Measurements from ENCODE around the gene LCLAT1.

Gene LCLAT1

GRCh38 chr2:30655211-30655610 lies 208.2 kb downstream of the LCLAT1 start:
- Histone ChIP-seq H3K27ac (ENCODE audit: low read depth in 2 of 2, low read length in 2 of 2) (no peak overlapping the region), H3K9me3 (ENCODE audit: control insufficient read depth in 2 of 2, low read length in 2 of 2) (no peaks in the 10 kb centered on the region), H3K36me3 (ENCODE audit: control insufficient read depth in 2 of 2, insufficient read depth in 2 of 2, low read length in 2 of 2) (no peaks in the 10 kb centered on the region), H3K4me1 (ENCODE audit: control insufficient read depth in 2 of 2, insufficient read depth in 2 of 2, low read length in 2 of 2) (no peaks in the 10 kb centered on the region), H3K27me3 (ENCODE audit: control insufficient read depth in 2 of 2, insufficient read depth in 2 of 2, low read length in 2 of 2) (no peaks in the 10 kb centered on the region), H3K9ac (ENCODE audit: low read depth in 1 of 2, low read length in 2 of 2) (no peak overlapping the region), H3K4me3 (ENCODE audit: low read length in 2 of 2) (no peak overlapping the region)

- H3K36me3 ChIP-seq (ENCODE audit: control insufficient read depth in 2 of 2, insufficient read depth in 2 of 2, low read length in 2 of 2) = no peaks in the 10 kb centered on the region
- H3K27me3 ChIP-seq (ENCODE audit: control insufficient read depth in 2 of 2, insufficient read depth in 2 of 2, low read length in 2 of 2) = no peaks in the 10 kb centered on the region
- no peak overlapping the region for H3K9ac ChIP-seq (ENCODE audit: low read depth in 1 of 2, low read length in 2 of 2)
- no peaks in the 10 kb centered on the region for H3K4me1 ChIP-seq (ENCODE audit: control insufficient read depth in 2 of 2, insufficient read depth in 2 of 2, low read length in 2 of 2)
- no peak overlapping the region for H3K27ac ChIP-seq (ENCODE audit: low read depth in 2 of 2, low read length in 2 of 2)
- H3K9me3 ChIP-seq (ENCODE audit: control insufficient read depth in 2 of 2, low read length in 2 of 2) = no peaks in the 10 kb centered on the region
- no peak overlapping the region for H3K4me3 ChIP-seq (ENCODE audit: low read length in 2 of 2)
Measured at GRCh38 chr2:30655660-30656059, 208.6 kb downstream of the LCLAT1 start.

GRCh38 chr2:30656079-30656478 lies 209.0 kb downstream of the LCLAT1 start:
- H3K27ac ChIP-seq (ENCODE audit: low read depth in 2 of 2, low read length in 2 of 2) = no peak overlapping the region
- no peaks in the 10 kb centered on the region for H3K36me3 ChIP-seq (ENCODE audit: control insufficient read depth in 2 of 2, insufficient read depth in 2 of 2, low read length in 2 of 2)
- H3K9ac ChIP-seq (ENCODE audit: low read depth in 1 of 2, low read length in 2 of 2) = no peak overlapping the region
- H3K9me3 ChIP-seq (ENCODE audit: control insufficient read depth in 2 of 2, low read length in 2 of 2) = no peaks in the 10 kb centered on the region
- H3K4me1 ChIP-seq (ENCODE audit: control insufficient read depth in 2 of 2, insufficient read depth in 2 of 2, low read length in 2 of 2) = no peaks in the 10 kb centered on the region
- no peak overlapping the region for H3K4me3 ChIP-seq (ENCODE audit: low read length in 2 of 2)
- no peaks in the 10 kb centered on the region for H3K27me3 ChIP-seq (ENCODE audit: control insufficient read depth in 2 of 2, insufficient read depth in 2 of 2, low read length in 2 of 2)

- Histone ChIP-seq H3K36me3 (ENCODE audit: control insufficient read depth in 2 of 2, insufficient read depth in 2 of 2, low read length in 2 of 2) (no peaks in the 10 kb centered on the region), H3K9me3 (ENCODE audit: control insufficient read depth in 2 of 2, low read length in 2 of 2) (no peaks in the 10 kb centered on the region), H3K9ac (ENCODE audit: low read depth in 1 of 2, low read length in 2 of 2) (no peak overlapping the region), H3K27me3 (ENCODE audit: control insufficient read depth in 2 of 2, insufficient read depth in 2 of 2, low read length in 2 of 2) (no peaks in the 10 kb centered on the region), H3K4me1 (ENCODE audit: control insufficient read depth in 2 of 2, insufficient read depth in 2 of 2, low read length in 2 of 2) (peaks cover 0 to 6% of the 10 kb centered on the region in 2 donors), H3K4me3 (ENCODE audit: low read length in 2 of 2) (no peak overlapping the region), H3K27ac (ENCODE audit: low read depth in 2 of 2, low read length in 2 of 2) (no peak overlapping the region)
Measured at GRCh38 chr2:30661173-30662107, 214.4 kb downstream of the LCLAT1 start.

- H3K4me3 ChIP-seq (ENCODE audit: low read length in 2 of 2) = no peak overlapping the region
- H3K27ac ChIP-seq (ENCODE audit: low read depth in 2 of 2, low read length in 2 of 2) = no peak overlapping the region
- H3K27me3 ChIP-seq (ENCODE audit: control insufficient read depth in 2 of 2, insufficient read depth in 2 of 2, low read length in 2 of 2) = no peaks in the 10 kb centered on the region
- peaks cover 0 to 6% of the 10 kb centered on the region in 2 donors for H3K4me1 ChIP-seq (ENCODE audit: control insufficient read depth in 2 of 2, insufficient read depth in 2 of 2, low read length in 2 of 2)
- H3K9ac ChIP-seq (ENCODE audit: low read depth in 1 of 2, low read length in 2 of 2) = no peak overlapping the region
- H3K36me3 ChIP-seq (ENCODE audit: control insufficient read depth in 2 of 2, insufficient read depth in 2 of 2, low read length in 2 of 2) = no peaks in the 10 kb centered on the region
- no peaks in the 10 kb centered on the region for H3K9me3 ChIP-seq (ENCODE audit: control insufficient read depth in 2 of 2, low read length in 2 of 2)
Measured at GRCh38 chr2:30662268-30663131, 215.5 kb downstream of the LCLAT1 start.

GRCh38 chr2:30663321-30663720 lies 216.3 kb downstream of the LCLAT1 start:
- Histone ChIP-seq H3K27ac (ENCODE audit: low read depth in 2 of 2, low read length in 2 of 2) (no peak overlapping the region), H3K9ac (ENCODE audit: low read depth in 1 of 2, low read length in 2 of 2) (no peak overlapping the region), H3K9me3 (ENCODE audit: control insufficient read depth in 2 of 2, low read length in 2 of 2) (no peaks in the 10 kb centered on the region), H3K36me3 (ENCODE audit: control insufficient read depth in 2 of 2, insufficient read depth in 2 of 2, low read length in 2 of 2) (no peaks in the 10 kb centered on the region), H3K4me3 (ENCODE audit: low read length in 2 of 2) (no peak overlapping the region), H3K4me1 (ENCODE audit: control insufficient read depth in 2 of 2, insufficient read depth in 2 of 2, low read length in 2 of 2) (peaks cover 0 to 6% of the 10 kb centered on the region in 2 donors), H3K27me3 (ENCODE audit: control insufficient read depth in 2 of 2, insufficient read depth in 2 of 2, low read length in 2 of 2) (no peaks in the 10 kb centered on the region)

- no peaks in the 10 kb centered on the region for H3K27me3 ChIP-seq (ENCODE audit: control insufficient read depth in 2 of 2, insufficient read depth in 2 of 2, low read length in 2 of 2)
- H3K9ac ChIP-seq (ENCODE audit: low read depth in 1 of 2, low read length in 2 of 2) = no peak overlapping the region
- no peak overlapping the region for H3K27ac ChIP-seq (ENCODE audit: low read depth in 2 of 2, low read length in 2 of 2)
- H3K36me3 ChIP-seq (ENCODE audit: control insufficient read depth in 2 of 2, insufficient read depth in 2 of 2, low read length in 2 of 2) = no peaks in the 10 kb centered on the region
- H3K4me1 ChIP-seq (ENCODE audit: control insufficient read depth in 2 of 2, insufficient read depth in 2 of 2, low read length in 2 of 2) = peaks cover 0 to 6% of the 10 kb centered on the region in 2 donors
- no peak overlapping the region for H3K4me3 ChIP-seq (ENCODE audit: low read length in 2 of 2)
- no peaks in the 10 kb centered on the region for H3K9me3 ChIP-seq (ENCODE audit: control insufficient read depth in 2 of 2, low read length in 2 of 2)
Measured at GRCh38 chr2:30663806-30664205, 216.8 kb downstream of the LCLAT1 start.

GRCh38 chr2:30664761-30665358 lies 217.8 kb downstream of the LCLAT1 start:
- no peak overlapping the region for H3K9ac ChIP-seq (ENCODE audit: low read depth in 1 of 2, low read length in 2 of 2)
- H3K4me1 ChIP-seq (ENCODE audit: control insufficient read depth in 2 of 2, insufficient read depth in 2 of 2, low read length in 2 of 2) = peaks cover 0 to 6% of the 10 kb centered on the region in 2 donors
- H3K9me3 ChIP-seq (ENCODE audit: control insufficient read depth in 2 of 2, low read length in 2 of 2) = no peaks in the 10 kb centered on the region
- H3K27me3 ChIP-seq (ENCODE audit: control insufficient read depth in 2 of 2, insufficient read depth in 2 of 2, low read length in 2 of 2) = no peaks in the 10 kb centered on the region
- no peak overlapping the region for H3K27ac ChIP-seq (ENCODE audit: low read depth in 2 of 2, low read length in 2 of 2)
- H3K36me3 ChIP-seq (ENCODE audit: control insufficient read depth in 2 of 2, insufficient read depth in 2 of 2, low read length in 2 of 2) = no peaks in the 10 kb centered on the region
- no peak overlapping the region for H3K4me3 ChIP-seq (ENCODE audit: low read length in 2 of 2)

GRCh38 chr2:30665761-30666265 lies 218.8 kb downstream of the LCLAT1 start:
- Histone ChIP-seq H3K9ac (ENCODE audit: low read depth in 1 of 2, low read length in 2 of 2) (no peak overlapping the region), H3K4me1 (ENCODE audit: control insufficient read depth in 2 of 2, insufficient read depth in 2 of 2, low read length in 2 of 2) (peaks cover 0 to 6% of the 10 kb centered on the region in 2 donors), H3K27ac (ENCODE audit: low read depth in 2 of 2, low read length in 2 of 2) (peak overlapping the region; percentile 29 to 39), H3K27me3 (ENCODE audit: control insufficient read depth in 2 of 2, insufficient read depth in 2 of 2, low read length in 2 of 2) (no peaks in the 10 kb centered on the region), H3K9me3 (ENCODE audit: control insufficient read depth in 2 of 2, low read length in 2 of 2) (no peaks in the 10 kb centered on the region), H3K36me3 (ENCODE audit: control insufficient read depth in 2 of 2, insufficient read depth in 2 of 2, low read length in 2 of 2) (no peaks in the 10 kb centered on the region), H3K4me3 (ENCODE audit: low read length in 2 of 2) (no peak overlapping the region)
